ENCODE measurements around the gene APC. TPM values are rescaled to one million over a fixed set of nuclear protein-coding genes. Genes with fewer than 3 reads are reported as not detected.
A peak's percentile ranks its signal among the peaks of the same experiment; 100 is the strongest.

The APC gene
- total RNA-seq, 1 donor from 2014 or later: 47.0 TPM

- H3K36me3 ChIP-seq (ENCODE audit: control insufficient read depth, insufficient read depth, low read length): no peaks in the 10 kb centered on the region
- H3K27me3 ChIP-seq (ENCODE audit: control insufficient read depth, insufficient read depth, low read length): no peaks in the 10 kb centered on the region
- H3K4me3 ChIP-seq (ENCODE audit: low read depth, low read length): no peak overlapping the region
- TF ChIP-seq CTCF (IDR thresholded peaks at IDR 0.05; ENCODE audit: insufficient read depth, low read length, poor library complexity, severe bottlenecking): no peak
- DNase-seq (ENCODE audit: low read depth): no peak
Measured at GRCh38 chr5:112752335-112752734, 14.7 kb downstream of the APC start.

- no peak overlapping the region for H3K4me3 ChIP-seq (ENCODE audit: low read depth, low read length)
- no peak for TF ChIP-seq CTCF (IDR thresholded peaks at IDR 0.05; ENCODE audit: insufficient read depth, low read length, poor library complexity, severe bottlenecking)
- no peak for DNase-seq (ENCODE audit: low read depth)
- no peaks in the 10 kb centered on the region for H3K36me3 ChIP-seq (ENCODE audit: control insufficient read depth, insufficient read depth, low read length)
- H3K27me3 ChIP-seq (ENCODE audit: control insufficient read depth, insufficient read depth, low read length): no peaks in the 10 kb centered on the region
Measured at GRCh38 chr5:112755703-112756102, 18.0 kb downstream of the APC start.

- no peak overlapping the region for H3K4me3 ChIP-seq (ENCODE audit: low read depth, low read length)
- TF ChIP-seq CTCF (IDR thresholded peaks at IDR 0.05; ENCODE audit: insufficient read depth, low read length, poor library complexity, severe bottlenecking): peak; percentile 59
- H3K27me3 ChIP-seq (ENCODE audit: control insufficient read depth, insufficient read depth, low read length): no peaks in the 10 kb centered on the region
- no peak for DNase-seq (ENCODE audit: low read depth)
- H3K36me3 ChIP-seq (ENCODE audit: control insufficient read depth, insufficient read depth, low read length): no peaks in the 10 kb centered on the region
Measured at GRCh38 chr5:112757468-112758208, 20.0 kb downstream of the APC start.

GRCh38 chr5:112758676-112759075, 21.0 kb downstream of the APC start:
- H3K27me3 ChIP-seq (ENCODE audit: control insufficient read depth, insufficient read depth, low read length): no peaks in the 10 kb centered on the region
- no peak for DNase-seq (ENCODE audit: low read depth)
- TF ChIP-seq CTCF (IDR thresholded peaks at IDR 0.05; ENCODE audit: insufficient read depth, low read length, poor library complexity, severe bottlenecking): no peak
- no peak overlapping the region for H3K4me3 ChIP-seq (ENCODE audit: low read depth, low read length)
- H3K36me3 ChIP-seq (ENCODE audit: control insufficient read depth, insufficient read depth, low read length): no peaks in the 10 kb centered on the region

GRCh38 chr5:112762113-112762810, 24.6 kb downstream of the APC start:
- no peak for TF ChIP-seq CTCF (IDR thresholded peaks at IDR 0.05; ENCODE audit: insufficient read depth, low read length, poor library complexity, severe bottlenecking)
- Histone ChIP-seq H3K36me3 (ENCODE audit: control insufficient read depth, insufficient read depth, low read length) (no peaks in the 10 kb centered on the region), H3K4me3 (ENCODE audit: low read depth, low read length) (no peak overlapping the region), H3K27me3 (ENCODE audit: control insufficient read depth, insufficient read depth, low read length) (no peaks in the 10 kb centered on the region)
- no peak for DNase-seq (ENCODE audit: low read depth)
